Activated CD8-positive, alpha-beta memory T cell treated with anti-CD3 and anti-CD28 coated beads, Interleukin-2, amount 50 U/mL, for 1 hour (primary cell): ENCODE results near the gene TMEM168.
"Not testable (repeated sequence)": the region's sequence is repeated elsewhere in the genome, so short reads cannot be mapped to it uniquely, and the experiment has no call there.

Experiments used
- DNase-seq: peaks from one replicate; pipeline ENCODE4 v3.0.0-alpha.2; 2020; ENCODE audit errors: extremely low read depth

The TMEM168 gene, protein sequence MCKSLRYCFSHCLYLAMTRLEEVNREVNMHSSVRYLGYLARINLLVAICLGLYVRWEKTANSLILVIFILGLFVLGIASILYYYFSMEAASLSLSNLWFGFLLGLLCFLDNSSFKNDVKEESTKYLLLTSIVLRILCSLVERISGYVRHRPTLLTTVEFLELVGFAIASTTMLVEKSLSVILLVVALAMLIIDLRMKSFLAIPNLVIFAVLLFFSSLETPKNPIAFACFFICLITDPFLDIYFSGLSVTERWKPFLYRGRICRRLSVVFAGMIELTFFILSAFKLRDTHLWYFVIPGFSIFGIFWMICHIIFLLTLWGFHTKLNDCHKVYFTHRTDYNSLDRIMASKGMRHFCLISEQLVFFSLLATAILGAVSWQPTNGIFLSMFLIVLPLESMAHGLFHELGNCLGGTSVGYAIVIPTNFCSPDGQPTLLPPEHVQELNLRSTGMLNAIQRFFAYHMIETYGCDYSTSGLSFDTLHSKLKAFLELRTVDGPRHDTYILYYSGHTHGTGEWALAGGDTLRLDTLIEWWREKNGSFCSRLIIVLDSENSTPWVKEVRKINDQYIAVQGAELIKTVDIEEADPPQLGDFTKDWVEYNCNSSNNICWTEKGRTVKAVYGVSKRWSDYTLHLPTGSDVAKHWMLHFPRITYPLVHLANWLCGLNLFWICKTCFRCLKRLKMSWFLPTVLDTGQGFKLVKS

DNA sequence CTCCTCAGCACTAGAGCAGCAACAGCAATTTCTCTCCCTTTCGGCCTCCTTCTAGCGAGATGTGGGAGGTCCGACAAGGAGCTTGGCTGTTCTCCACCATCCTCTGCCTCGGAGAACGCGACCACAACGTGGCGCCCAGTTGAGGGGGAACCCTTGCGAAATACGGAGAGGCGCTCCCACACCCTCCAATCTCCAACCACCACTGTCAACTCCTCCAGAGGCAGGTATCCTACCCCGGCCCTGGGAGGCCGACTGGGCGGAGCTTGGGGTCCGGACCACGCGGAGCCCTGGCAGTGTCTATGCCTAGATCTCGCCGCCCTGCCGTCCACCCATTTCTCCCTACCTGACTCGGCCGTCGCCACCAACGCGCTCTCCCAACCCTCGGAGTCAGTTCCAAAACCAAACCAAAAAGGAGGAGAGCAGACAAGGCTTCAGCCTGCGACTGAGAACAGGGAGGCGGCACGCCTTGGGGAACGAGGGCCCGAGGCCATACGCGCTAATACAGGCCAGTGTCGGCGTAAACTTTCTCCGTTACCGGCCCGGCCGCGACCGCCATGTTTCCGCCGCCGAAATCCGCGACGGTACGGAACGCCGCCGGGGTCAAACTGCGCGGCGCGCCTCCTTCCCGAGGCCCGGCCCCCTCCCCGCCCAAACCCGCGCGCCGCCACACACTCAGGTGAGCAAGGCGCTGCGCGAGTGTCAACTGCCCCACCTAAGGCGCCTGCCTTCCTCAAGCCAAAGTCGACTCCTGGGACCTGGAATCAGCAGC is at the start of gene TMEM168:
TSS of gene TMEM168 (minus strand) at position 577 of the 769 bp plus-strand sequence. CDS start 5,568 bp downstream, outside the sequence.
- peak; percentile 59 for DNase-seq

- not testable (repeated sequence) for DNase-seq
Measured at GRCh38 chr7:112835928-112836327, 45.7 kb upstream of the TMEM168 start.

- no peak for DNase-seq
Measured at GRCh38 chr7:112833082-112833481, 42.9 kb upstream of the TMEM168 start.

GRCh38 chr7:112830769-112831168 is 40.6 kb upstream of the TMEM168 start:
- DNase-seq = no peak

DNA sequence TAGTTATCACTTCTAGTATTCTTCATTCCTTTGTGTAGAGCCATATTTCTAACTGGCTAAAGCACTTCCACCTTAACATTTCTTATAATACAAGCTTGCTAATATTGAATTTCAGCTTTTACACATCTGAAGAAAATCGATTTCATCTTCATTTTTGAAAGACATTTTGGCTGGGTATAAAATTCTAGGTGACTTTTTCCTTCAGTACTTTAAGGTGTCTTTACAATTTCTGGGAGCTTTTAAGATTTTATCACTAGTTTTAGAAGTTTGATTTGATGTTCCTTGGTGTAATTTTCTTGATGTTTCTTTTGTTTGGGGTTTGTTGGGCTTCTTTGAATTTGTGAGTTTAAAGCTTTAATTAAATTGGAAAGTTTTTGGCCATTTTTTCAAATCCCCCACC is 38.5 kb upstream of the TMEM168 start:
- no peak for DNase-seq

- DNase-seq = no peak
Measured at GRCh38 chr7:112821345-112821744, 31.2 kb upstream of the TMEM168 start.

- no peak for DNase-seq
Measured at GRCh38 chr7:112819536-112819935, 29.3 kb upstream of the TMEM168 start.

DNA sequence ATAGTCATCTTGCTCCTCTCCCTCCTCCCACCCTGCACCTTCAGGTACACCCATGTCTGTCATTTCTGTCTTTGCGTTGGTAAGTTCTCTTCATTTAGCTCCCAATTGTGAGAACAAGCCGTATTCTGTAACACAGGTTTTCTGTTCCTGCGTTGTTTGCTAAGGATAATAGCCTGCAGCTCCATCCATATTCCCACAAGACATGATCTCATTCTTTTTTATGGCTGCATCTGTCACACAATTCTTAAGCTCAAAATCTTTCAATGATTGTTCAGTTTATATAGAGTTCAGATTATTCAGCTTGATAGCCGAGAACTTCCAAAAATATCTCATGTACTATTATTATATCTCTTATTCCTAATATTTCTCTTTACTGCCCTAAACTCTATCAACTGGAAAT is 16.0 kb upstream of the TMEM168 start:
- DNase-seq = no peak

DNA sequence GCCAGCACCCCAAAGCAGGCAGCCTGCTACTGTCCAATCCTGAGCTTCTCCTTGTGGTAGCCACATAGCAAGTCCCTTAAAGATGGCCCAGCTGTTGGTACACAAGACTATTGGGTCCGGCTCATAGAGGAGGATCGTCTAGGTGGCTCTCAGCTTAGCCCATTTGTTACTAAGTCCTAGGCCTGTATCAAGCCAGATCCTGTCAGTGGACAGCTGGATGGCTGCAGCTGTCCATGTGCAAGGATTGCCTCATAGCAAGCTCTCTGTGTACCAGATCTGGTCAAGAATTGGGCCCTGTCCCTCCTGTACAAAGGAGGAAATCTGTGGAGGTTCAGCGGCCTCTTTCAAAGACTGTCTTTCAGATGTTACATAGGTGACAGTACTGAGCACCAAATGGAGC is 12.2 kb upstream of the TMEM168 start:
- DNase-seq = no peak

GRCh38 chr7:112800486-112800885 is 10.3 kb upstream of the TMEM168 start:
- no peak for DNase-seq

DNA sequence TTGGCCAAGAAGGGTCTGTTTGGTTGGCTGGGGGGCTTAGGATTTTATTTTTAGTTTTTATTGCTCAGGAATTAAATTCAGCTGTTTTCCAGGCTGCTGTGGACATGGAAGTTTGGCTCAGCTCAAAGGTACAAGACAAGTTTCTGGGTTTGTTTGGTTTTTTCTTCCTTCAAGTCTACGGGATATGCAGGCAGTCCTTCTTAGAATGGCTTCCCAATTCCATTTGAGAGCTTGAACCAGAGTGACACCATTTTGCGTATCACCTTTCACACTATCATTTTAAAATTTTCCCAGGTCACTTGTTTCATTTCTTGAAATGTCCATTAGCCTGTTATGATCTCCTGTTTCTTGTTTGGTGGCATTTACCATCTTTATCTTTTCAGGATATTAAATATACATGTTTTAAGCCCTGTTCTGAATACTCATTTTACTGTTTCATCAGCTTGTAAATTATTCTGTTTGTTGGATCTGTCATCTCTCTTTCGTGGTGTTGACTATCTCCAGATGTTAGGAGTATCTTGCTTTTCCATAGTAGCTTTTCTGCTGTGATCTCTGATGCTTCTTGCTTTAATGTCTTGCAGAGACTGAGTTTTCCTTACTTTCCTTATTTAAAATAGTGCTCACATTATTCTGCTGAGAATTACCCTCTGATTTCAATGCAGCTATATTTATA is 9.4 kb upstream of the TMEM168 start:
- no peak for DNase-seq

- DNase-seq = no peak
Measured at GRCh38 chr7:112798274-112799159, 8.3 kb upstream of the TMEM168 start.

DNA sequence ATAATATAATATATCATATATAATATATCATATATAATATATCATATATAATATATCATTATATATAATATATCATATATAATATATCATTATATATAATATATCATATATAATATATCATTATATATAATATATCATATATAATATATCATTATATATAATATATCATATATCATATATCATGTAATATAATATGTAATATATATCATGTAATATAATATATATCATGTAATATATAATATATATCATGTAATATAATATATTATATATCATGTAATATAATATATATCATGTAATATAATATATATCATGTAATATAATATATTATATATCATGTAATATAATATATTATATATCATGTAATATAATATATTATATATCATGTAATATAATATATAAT is 6.4 kb upstream of the TMEM168 start:
- not testable (repeated sequence) for DNase-seq

DNA sequence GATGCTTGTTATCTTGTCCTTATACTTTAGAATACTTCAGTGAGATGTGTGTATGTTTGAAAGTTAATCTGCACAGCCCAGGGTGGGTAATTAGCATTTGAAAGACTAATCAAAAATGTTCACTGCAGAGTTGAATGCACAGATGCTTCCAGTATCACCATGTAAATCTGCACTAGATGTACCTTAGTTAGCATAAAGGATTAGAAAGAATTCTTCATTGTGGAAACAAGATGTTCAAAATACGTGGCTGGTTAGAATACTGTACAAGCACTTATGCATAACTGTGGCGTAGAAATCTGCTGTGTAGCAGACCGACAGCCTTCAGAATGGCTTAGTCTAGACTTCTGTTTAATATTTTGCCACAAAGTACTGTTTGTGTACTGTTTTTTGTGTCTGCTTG is 2.2 kb upstream of the TMEM168 start:
- DNase-seq = no peak

GRCh38 chr7:112791465-112792168 is 1.4 kb upstream of the TMEM168 start:
- no peak for DNase-seq

DNA sequence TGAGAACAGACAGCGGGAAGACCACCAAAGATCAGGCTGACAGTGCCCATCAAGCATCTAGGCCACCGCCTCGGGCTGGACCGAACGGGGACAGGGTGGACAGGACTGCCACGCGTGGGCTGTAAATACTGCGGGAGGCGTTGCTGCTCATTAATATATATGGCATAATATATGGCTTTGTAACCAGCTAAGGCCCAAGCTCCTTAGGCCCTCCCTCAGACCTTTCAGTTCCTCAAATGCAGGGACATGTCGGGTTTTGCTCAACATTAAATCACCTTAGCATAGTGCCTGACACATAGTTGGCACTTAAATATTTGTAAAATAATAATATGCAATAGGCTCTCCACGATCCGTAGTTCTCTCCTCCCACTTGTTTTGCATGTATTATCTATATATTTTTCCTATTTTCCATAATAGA is 402 bp upstream of the TMEM168 start:
- DNase-seq = no peak

- DNase-seq = no peak
Measured at GRCh38 chr7:112789453-112789816, 758 bp downstream of the TMEM168 start.

DNA sequence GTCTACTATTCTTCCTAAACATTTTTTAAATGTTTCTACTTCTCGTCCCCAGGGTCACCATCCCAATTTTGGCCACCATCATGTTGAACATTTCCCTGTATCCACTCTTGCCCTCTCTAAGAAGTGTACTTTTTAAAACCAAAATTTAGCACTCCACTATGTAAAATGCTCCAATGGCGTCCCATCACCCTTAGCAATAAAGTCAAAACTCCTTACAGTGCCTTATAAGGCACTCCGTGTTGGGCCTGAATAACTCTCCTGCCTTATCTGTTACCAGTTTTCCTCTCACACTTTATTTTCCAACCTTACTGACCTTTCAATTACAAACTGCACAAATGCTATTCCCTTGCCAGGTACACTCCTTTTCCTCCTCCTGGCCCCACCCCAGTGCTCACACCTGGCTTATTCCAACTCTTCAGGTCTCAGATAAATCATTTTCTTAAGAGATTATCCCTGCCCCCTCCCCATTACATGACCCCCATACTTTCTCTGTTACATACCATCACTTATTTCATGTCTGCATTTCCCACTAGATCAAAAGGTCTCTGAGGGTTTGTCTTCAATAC is 1.3 kb downstream of the TMEM168 start:
- DNase-seq = no peak

DNA sequence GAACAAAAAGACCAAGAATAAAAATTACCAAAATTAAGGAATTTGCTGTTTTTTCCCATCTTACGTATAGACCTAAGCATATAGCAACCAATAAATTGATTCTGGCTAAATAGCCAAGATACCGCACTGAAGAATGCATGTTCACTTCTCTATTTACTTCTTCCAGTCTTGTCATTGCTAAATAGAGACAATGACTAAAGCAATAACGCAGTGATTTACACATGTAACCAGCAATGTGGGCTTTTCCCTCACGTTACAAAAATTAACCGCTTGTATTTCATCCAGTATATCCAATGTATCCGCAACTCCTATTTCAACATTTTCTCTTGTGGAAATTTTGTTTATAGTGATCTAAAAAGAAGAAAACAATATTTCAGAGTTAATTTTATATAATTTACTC is 5.6 kb downstream of the TMEM168 start:
- no peak for DNase-seq

- DNase-seq = no peak
Measured at GRCh38 chr7:112782498-112782897, 7.7 kb downstream of the TMEM168 start.
